Neuronal stem cell (in vitro differentiated cells): ENCODE measurements around the gene ZNF565.
"Not testable (repeated sequence)": the region's sequence is repeated elsewhere in the genome, so short reads cannot be mapped to it uniquely, and the experiment has no call there.

Experiments
- DNase-seq: peaks from one replicate; pipeline ENCODE4 v3.0.0-alpha.2; 2013; ENCODE audit warnings: low spot score
- H2AFZ ChIP-seq: one replicate; pipeline ENCODE4 v1.6.1; 2013; ENCODE audit warnings: mild to moderate bottlenecking, low read length, inconsistent platforms
- H2AK5ac ChIP-seq: 2 replicates; pipeline ENCODE4 v1.6.1; 2013; ENCODE audit warnings: low read depth, mild to moderate bottlenecking, inconsistent platforms, low read length, moderate library complexity, mixed read lengths
- H2BK120ac ChIP-seq: 2 replicates; pipeline ENCODE4 v1.6.1; 2013; ENCODE audit warnings: low read depth, mild to moderate bottlenecking, inconsistent platforms, low read length, moderate library complexity, mixed read lengths
- H2BK12ac ChIP-seq: one replicate; pipeline ENCODE4 v1.6.1; 2013; ENCODE audit warnings: low read length, inconsistent platforms
- H2BK15ac ChIP-seq: 2 replicates; pipeline ENCODE4 v1.6.1; 2013; ENCODE audit warnings: mild to moderate bottlenecking, low read length, inconsistent platforms, mixed read lengths
- H2BK5ac ChIP-seq: one replicate; pipeline ENCODE4 v1.6.1; 2013; ENCODE audit warnings: inconsistent platforms, mild to moderate bottlenecking, low read length, moderate library complexity
- H3K14ac ChIP-seq: one replicate; pipeline ENCODE4 v1.6.1; 2013; ENCODE audit warnings: low read length, inconsistent platforms
- H3K18ac ChIP-seq: 2 replicates; pipeline ENCODE4 v1.6.1; 2013; ENCODE audit warnings: low read length, inconsistent platforms
- H3K23ac ChIP-seq: 2 replicates; pipeline ENCODE4 v1.6.1; 2013; ENCODE audit warnings: low read depth, mild to moderate bottlenecking, mixed read lengths, low read length, inconsistent platforms; ENCODE audit not compliant: poor library complexity
- H3K27ac ChIP-seq: replicated peaks from 3 replicates; pipeline ENCODE4 v1.5.1; 2013; ENCODE audit warnings: low read length, inconsistent platforms
- H3K27me3 ChIP-seq, 3 experiments: 2 replicates each; pipeline ENCODE4 v1.6.1; 2013; ENCODE audit warnings: low read length in 3 of 3, mild to moderate bottlenecking in 2 of 3, inconsistent platforms in 1 of 3, low read depth in 1 of 3, mixed read lengths in 1 of 3, moderate library complexity in 1 of 3; ENCODE audit not compliant: control insufficient read depth in 3 of 3, insufficient read depth in 3 of 3
- H3K36me3 ChIP-seq, 2 donors: replicated peaks in 1 of 2; 2 replicates each; pipeline ENCODE4 v1.6.1; 2013; ENCODE audit warnings: low read length in 2 of 2; ENCODE audit not compliant: control insufficient read depth in 2 of 2, insufficient read depth in 2 of 2
- H3K4ac ChIP-seq: 2 replicates; pipeline ENCODE4 v1.6.1; 2013; ENCODE audit warnings: inconsistent platforms, mild to moderate bottlenecking, low read length, moderate library complexity
- H3K4me1 ChIP-seq, 2 donors: 1 replicate in 1 of 2; 2 replicates in 1 of 2; pipeline ENCODE4 v1.6.1; 2013; ENCODE audit warnings: low read length in 2 of 2, low read depth in 1 of 2; ENCODE audit not compliant: control insufficient read depth in 2 of 2, insufficient read depth in 1 of 2
- H3K4me2 ChIP-seq: one replicate; pipeline ENCODE4 v1.6.1; 2013; ENCODE audit warnings: mild to moderate bottlenecking, low read length, inconsistent platforms; ENCODE audit not compliant: insufficient read depth, poor library complexity, severe bottlenecking
- H3K4me3 ChIP-seq, 2 donors: 2 replicates each; pipeline ENCODE4 v1.5.1; 2013; ENCODE audit warnings: low read length in 2 of 2, mild to moderate bottlenecking in 2 of 2, inconsistent platforms in 1 of 2, moderate library complexity in 1 of 2
- H3K79me1 ChIP-seq: one replicate; pipeline ENCODE4 v1.6.1; 2013; ENCODE audit warnings: low read depth, mild to moderate bottlenecking, inconsistent platforms, low read length, moderate library complexity
- H3K9ac ChIP-seq: one replicate; pipeline ENCODE4 v1.6.1; 2013; ENCODE audit warnings: mild to moderate bottlenecking, low read depth, low read length, inconsistent platforms; ENCODE audit not compliant: poor library complexity
- H3K9me3 ChIP-seq, 2 donors: replicated peaks in 1 of 2; 2 replicates each; pipeline versions ENCODE3 to v1.6.1; 2013; ENCODE audit warnings: low read length in 2 of 2, mild to moderate bottlenecking in 2 of 2, inconsistent platforms in 1 of 2, low read depth in 1 of 2, mixed read lengths in 1 of 2, moderate library complexity in 1 of 2; ENCODE audit not compliant: control insufficient read depth in 2 of 2, insufficient read depth in 1 of 2
- H4K8ac ChIP-seq: one replicate; pipeline ENCODE4 v1.6.1; 2013; ENCODE audit warnings: low read depth, mild to moderate bottlenecking, inconsistent platforms, low read length, moderate library complexity
- H4K91ac ChIP-seq: one replicate; pipeline ENCODE4 v1.6.1; 2013; ENCODE audit warnings: low read length, low read depth, mild to moderate bottlenecking, inconsistent platforms; ENCODE audit not compliant: poor library complexity
- WGBS, 2 donors: extraction: QIAGEN DNeasy Blood & Tissue Kit; methylation state at CpG; one replicate each; pipeline ENCODE4 v1.1.7; 2013; ENCODE audit warnings: missing lambda C conversion rate in 2 of 2, mixed read lengths in 1 of 2; ENCODE audit not compliant: insufficient read length in 2 of 2, insufficient replicate concordance in 1 of 2; ENCODE audit errors: extremely low coverage in 2 of 2; 5-methylcytosine and 5-hydroxymethylcytosine counted together

The ZNF565 gene

DNA sequence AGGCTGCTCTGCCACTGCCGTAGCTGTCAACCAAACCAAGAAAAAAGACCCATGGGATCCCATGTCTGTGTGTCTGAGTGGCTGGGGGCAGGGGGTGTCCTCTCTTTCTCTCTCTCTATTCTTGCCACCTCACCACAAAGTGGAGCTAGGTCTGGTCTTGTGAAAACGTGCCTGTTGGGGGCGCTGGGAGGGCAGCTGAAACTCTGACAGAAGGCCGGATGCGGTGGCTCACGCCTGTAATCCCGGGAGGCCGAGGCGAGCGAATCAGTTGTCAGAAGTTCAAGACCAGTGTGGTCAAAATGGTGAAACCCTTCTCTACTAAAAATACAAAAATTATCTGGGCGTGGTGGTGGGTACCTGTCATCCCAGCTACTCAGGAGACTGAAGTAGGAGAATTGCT lies 29.6 kb upstream of the ZNF565 start:
- H3K9me3 ChIP-seq = peaks cover 3 to 22% of the 10 kb centered on the region in 2 donors
- H2BK5ac ChIP-seq = no peak overlapping the region
- H3K27ac ChIP-seq = no peak overlapping the region
- peaks cover 2 to 14% of the 10 kb centered on the region in 2 donors for H3K36me3 ChIP-seq
- H2BK120ac ChIP-seq = no peak overlapping the region
- H2AK5ac ChIP-seq = no peak overlapping the region
- no peak overlapping the region for H2BK15ac ChIP-seq
- H2BK12ac ChIP-seq = no peak overlapping the region
- no peak overlapping the region for H3K4ac ChIP-seq
- no peak for DNase-seq
- no peak overlapping the region for H4K91ac ChIP-seq
- H3K4me1 ChIP-seq = peaks cover 0 to 6% of the 10 kb centered on the region in 2 donors
- H4K8ac ChIP-seq = no peak overlapping the region
- H3K79me1 ChIP-seq = peaks cover 2% of the 10 kb centered on the region
- no peak overlapping the region for H3K4me2 ChIP-seq
- no peak overlapping the region for H3K23ac ChIP-seq
- no peak overlapping the region for H2AFZ ChIP-seq
- no peak overlapping the region for H3K18ac ChIP-seq
- no CpG with 5 or more reads among the region's 11 CpGs for WGBS, 2 donors
- no peak overlapping the region for H3K9ac ChIP-seq
- H3K4me3 ChIP-seq = no peak overlapping the region
- H3K27me3 ChIP-seq = no peaks in the 10 kb centered on the region
- no peak overlapping the region for H3K14ac ChIP-seq

DNA sequence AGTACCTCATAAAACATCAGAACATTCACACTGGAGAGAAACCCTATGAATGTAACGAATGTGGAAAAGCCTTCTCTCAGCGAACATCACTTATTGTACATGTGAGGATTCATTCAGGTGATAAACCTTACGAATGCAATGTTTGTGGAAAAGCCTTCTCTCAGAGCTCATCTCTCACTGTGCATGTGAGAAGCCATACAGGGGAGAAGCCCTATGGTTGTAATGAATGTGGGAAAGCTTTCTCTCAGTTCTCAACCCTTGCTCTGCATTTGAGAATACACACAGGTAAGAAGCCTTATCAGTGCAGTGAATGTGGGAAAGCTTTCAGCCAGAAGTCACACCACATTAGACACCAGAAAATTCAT lies 22.5 kb upstream of the ZNF565 start:
- H3K4me1 ChIP-seq = no peaks in the 10 kb centered on the region
- no peak overlapping the region for H2BK12ac ChIP-seq
- H4K8ac ChIP-seq = no peak overlapping the region
- H2BK5ac ChIP-seq = no peak overlapping the region
- H3K4me2 ChIP-seq = no peak overlapping the region
- DNase-seq = no peak
- no peak overlapping the region for H2BK15ac ChIP-seq
- H3K9ac ChIP-seq = no peak overlapping the region
- H2AFZ ChIP-seq = no peak overlapping the region
- peaks cover 32 to 84% of the 10 kb centered on the region in 2 donors for H3K36me3 ChIP-seq
- H3K27ac ChIP-seq = no peak overlapping the region
- no peak overlapping the region for H2BK120ac ChIP-seq
- no peak overlapping the region for H2AK5ac ChIP-seq
- no peaks in the 10 kb centered on the region for H3K79me1 ChIP-seq
- no peak overlapping the region for H3K18ac ChIP-seq
- no peaks in the 10 kb centered on the region for H3K27me3 ChIP-seq
- H3K14ac ChIP-seq = no peak overlapping the region
- no peak overlapping the region for H4K91ac ChIP-seq
- no peak overlapping the region for H3K4ac ChIP-seq
- H3K9me3 ChIP-seq = peaks cover 14 to 75% of the 10 kb centered on the region in 2 donors
- no peak overlapping the region for H3K4me3 ChIP-seq
- no CpG with 5 or more reads among the region's 3 CpGs for WGBS, 2 donors
- no peak overlapping the region for H3K23ac ChIP-seq

DNA sequence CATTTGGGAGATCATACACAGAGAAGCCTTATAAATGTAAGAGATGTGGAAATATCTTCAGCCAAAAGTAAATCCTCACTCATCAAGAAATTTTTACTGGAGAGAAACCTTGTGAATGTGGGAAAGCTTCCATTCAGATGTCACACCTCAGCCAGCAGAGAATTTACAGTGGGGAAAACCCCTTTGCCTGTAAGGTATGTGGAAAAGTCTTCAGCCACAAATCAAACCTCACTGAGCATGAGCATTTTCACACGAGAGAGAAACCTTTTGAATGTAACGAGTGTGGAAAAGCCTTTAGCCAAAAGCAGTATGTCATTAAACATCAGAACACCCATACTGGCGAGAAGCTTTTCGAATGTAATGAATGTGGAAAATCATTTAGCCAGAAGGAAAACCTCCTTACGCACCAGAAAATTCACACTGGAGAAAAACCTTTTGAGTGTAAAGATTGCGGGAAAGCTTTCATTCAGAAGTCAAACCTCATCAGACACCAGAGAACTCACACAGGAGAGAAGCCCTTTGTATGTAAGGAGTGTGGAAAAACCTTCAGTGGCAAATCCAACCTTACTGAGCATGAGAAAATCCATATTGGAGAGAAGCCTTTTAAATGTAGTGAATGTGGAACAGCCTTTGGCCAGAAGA lies 22.0 kb upstream of the ZNF565 start:
- Histone ChIP-seq H2BK12ac (no peak overlapping the region), H3K27ac (no peak overlapping the region), H4K8ac (no peak overlapping the region), H3K79me1 (no peaks in the 10 kb centered on the region), H3K9me3 (peaks cover 14 to 80% of the 10 kb centered on the region in 2 donors), H3K27me3 (no peaks in the 10 kb centered on the region), H3K14ac (no peak overlapping the region), H3K18ac (no peak overlapping the region), H3K4me2 (no peak overlapping the region), H2AK5ac (no peak overlapping the region), H2BK15ac (no peak overlapping the region), H3K4me1 (no peaks in the 10 kb centered on the region), H3K36me3 (peaks cover 33 to 89% of the 10 kb centered on the region in 2 donors), H4K91ac (no peak overlapping the region), H2BK5ac (no peak overlapping the region), H2AFZ (no peak overlapping the region), H3K4ac (no peak overlapping the region), H3K4me3 (no peak overlapping the region), H2BK120ac (no peak overlapping the region), H3K23ac (no peak overlapping the region), H3K9ac (no peak overlapping the region)
- DNase-seq = no peak
- WGBS, 2 donors = no CpG with 5 or more reads among the region's 6 CpGs

DNA sequence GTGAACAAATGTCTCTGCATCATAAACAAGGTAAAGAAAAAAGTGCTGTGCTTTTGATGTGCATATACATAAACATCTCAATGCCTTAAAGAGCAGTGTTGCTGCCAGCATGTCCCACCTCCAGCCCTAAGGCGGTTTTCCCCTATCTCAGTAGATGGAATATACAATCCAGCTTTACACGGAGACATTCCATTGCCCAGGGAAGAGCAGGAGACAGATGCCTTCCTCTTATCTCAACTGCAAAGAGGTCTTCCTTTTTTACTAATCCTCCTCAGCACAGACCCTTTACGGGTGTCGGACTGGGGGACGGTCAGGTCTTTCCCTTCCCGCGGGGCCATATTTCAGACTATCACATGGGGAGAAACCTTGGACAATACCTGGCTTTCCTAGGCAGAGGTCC lies 19.2 kb upstream of the ZNF565 start:
- not testable (repeated sequence) for H3K4me3 ChIP-seq, H3K9ac ChIP-seq

More for the DNA sequence above, 19.2 kb upstream of the ZNF565 start:
- not testable (repeated sequence) for DNase-seq, H2BK120ac ChIP-seq, H2BK12ac ChIP-seq, H3K4me1 ChIP-seq, H3K4me2 ChIP-seq, H3K4ac ChIP-seq, H2AK5ac ChIP-seq, H4K8ac ChIP-seq, H3K23ac ChIP-seq, H4K91ac ChIP-seq, H2AFZ ChIP-seq, H3K79me1 ChIP-seq, H3K18ac ChIP-seq, H3K14ac ChIP-seq, H3K27ac ChIP-seq, H3K27me3 ChIP-seq, H2BK5ac ChIP-seq, H2BK15ac ChIP-seq
- WGBS, 2 donors = no CpG with 5 or more reads among the region's 7 CpGs
- H3K36me3 ChIP-seq = peaks cover 42 to 99% of the 10 kb centered on the region in 2 donors
- H3K9me3 ChIP-seq = peaks cover 14 to 95% of the 10 kb centered on the region in 2 donors
